Stomach smooth muscle (tissue), 2 donors: ENCODE data around the gene PLXNA4.

Experiments used
- H3K27ac ChIP-seq: one replicate; pipeline ENCODE4 v1.7.0; 2013; ENCODE audit warnings: mild to moderate bottlenecking, low read length, inconsistent platforms
- H3K27me3 ChIP-seq, 2 donors: one replicate each; pipeline ENCODE4 v1.7.0; 2013; ENCODE audit warnings: low read length in 2 of 2; ENCODE audit not compliant: insufficient read depth in 2 of 2, control insufficient read depth in 1 of 2
- H3K36me3 ChIP-seq, 2 donors: one replicate each; pipeline ENCODE4 v1.7.0; 2013; ENCODE audit warnings: low read length in 2 of 2; ENCODE audit not compliant: control insufficient read depth in 2 of 2, insufficient read depth in 2 of 2
- H3K4me1 ChIP-seq: one replicate; pipeline ENCODE4 v1.7.0; 2013; ENCODE audit warnings: low read length; ENCODE audit not compliant: control insufficient read depth, insufficient read depth
- H3K4me3 ChIP-seq, 2 donors: one replicate each; pipeline ENCODE4 v1.7.0; 2013; ENCODE audit warnings: low read length in 2 of 2
- H3K9ac ChIP-seq, 2 donors: one replicate each; pipeline ENCODE4 v1.7.0; 2013; ENCODE audit warnings: low read length in 2 of 2, mild to moderate bottlenecking in 1 of 2
- H3K9me3 ChIP-seq, 2 donors: one replicate each; pipeline ENCODE4 v1.7.0; 2013; ENCODE audit warnings: low read length in 2 of 2; ENCODE audit not compliant: control insufficient read depth in 2 of 2
- donor health status: healthy.
- donor health status: Pancreatic carcinoma.

PLXNA4 gene

DNA sequence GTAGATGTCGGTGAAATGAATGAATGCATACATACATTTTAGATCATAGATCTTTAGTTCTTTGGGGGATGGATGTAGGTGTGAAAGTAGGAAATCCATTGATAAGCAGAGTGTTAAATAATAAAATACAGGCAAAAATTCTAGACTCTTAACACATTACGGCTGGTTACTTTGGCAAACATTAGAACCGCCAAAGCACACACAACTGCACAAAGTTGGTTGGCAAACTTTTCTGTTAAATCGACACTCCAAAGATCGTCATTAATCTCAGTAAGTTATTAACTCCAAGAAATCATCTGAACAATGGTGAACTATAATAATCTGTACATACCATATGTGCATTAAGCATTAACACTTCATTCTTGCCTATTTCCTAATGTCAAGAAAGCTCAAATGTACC lies 231.2 kb downstream of the PLXNA4 start:
- Histone ChIP-seq H3K9ac (no peak overlapping the region), H3K36me3 (no peaks in the 10 kb centered on the region), H3K27ac (no peak overlapping the region), H3K27me3 (peaks cover 2 to 3% of the 10 kb centered on the region in 2 donors), H3K9me3 (no peaks in the 10 kb centered on the region), H3K4me1 (no peaks in the 10 kb centered on the region), H3K4me3 (no peak overlapping the region)

DNA sequence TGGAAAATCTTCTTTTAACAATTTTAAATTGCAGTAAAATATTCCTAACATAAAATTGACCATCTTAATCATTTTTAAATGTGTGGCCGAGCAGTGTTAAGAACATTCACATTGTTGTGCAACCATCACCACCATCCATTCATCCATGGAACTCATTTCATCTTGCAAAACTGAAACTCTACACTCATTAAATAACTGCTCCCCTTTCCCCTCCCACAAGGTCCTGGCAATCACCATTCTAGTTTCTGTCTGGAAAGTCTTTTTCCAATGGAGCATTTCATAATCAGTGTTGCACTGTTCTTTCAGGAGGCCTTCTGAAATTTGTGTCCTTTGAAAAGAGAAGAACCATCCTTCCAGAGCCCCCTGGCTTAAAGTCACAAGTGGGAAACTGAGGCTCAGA lies 233.1 kb downstream of the PLXNA4 start:
- H3K36me3 ChIP-seq: no peaks in the 10 kb centered on the region
- H3K4me1 ChIP-seq: no peaks in the 10 kb centered on the region
- no peak overlapping the region for H3K9ac ChIP-seq
- no peak overlapping the region for H3K27ac ChIP-seq
- no peak overlapping the region for H3K4me3 ChIP-seq
- H3K27me3 ChIP-seq: peaks cover 0 to 2% of the 10 kb centered on the region in 2 donors
- H3K9me3 ChIP-seq: no peaks in the 10 kb centered on the region

DNA sequence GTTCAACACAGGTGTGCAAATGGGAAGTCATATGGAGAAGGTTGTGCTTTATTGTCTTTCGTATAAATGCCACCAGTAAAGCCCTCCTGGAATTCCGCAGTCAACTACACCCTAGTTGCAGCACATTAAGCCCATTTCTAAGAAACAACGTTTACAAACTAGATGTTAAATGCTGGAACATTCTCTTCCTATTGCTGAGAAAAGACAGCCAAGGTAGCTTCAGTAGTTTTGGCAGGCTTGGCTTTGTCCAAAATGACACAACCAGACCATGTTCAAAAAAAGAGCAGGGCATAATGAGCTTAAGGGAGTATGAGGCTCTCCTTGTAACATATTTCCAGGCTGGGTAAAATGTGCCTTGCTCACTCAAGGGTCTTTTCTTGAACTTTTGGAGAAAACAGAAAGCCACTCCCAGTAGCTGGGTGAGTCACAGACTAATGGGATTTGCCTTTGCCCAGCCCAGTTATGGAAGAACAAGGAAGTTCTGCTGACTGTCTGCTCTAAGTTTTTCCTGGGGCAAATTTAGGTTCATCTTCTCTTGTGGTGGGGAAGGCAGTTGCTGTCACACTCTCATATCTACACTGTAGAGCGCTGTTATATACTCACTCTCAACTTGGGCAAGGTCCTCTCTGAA lies 238.7 kb downstream of the PLXNA4 start:
- no peaks in the 10 kb centered on the region for H3K27me3 ChIP-seq
- no peak overlapping the region for H3K9ac ChIP-seq
- no peak overlapping the region for H3K4me3 ChIP-seq
- H3K27ac ChIP-seq: no peak overlapping the region
- H3K4me1 ChIP-seq: no peaks in the 10 kb centered on the region
- no peaks in the 10 kb centered on the region for H3K9me3 ChIP-seq
- H3K36me3 ChIP-seq: no peaks in the 10 kb centered on the region

DNA sequence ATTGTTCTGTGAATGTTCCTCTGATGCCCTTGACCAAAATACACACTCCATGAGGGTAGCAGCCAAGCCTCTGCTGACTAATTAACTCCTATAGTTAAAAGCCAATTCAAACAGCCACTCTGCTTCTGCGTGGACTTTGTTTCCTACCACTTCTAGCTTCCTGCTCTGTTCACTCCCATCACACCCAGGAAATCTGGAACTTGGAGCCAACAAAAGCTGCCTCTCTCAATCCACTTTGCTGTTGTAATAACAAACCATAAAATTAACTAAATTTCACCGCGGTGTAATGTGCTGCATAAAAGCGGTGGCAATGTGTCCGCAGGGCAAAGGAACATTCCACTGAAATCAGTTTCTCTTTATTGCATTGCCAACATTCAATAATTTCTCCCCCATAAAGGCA lies 239.5 kb downstream of the PLXNA4 start:
- no peak overlapping the region for H3K27ac ChIP-seq
- no peak overlapping the region for H3K4me3 ChIP-seq
- H3K9me3 ChIP-seq: no peaks in the 10 kb centered on the region
- no peak overlapping the region for H3K9ac ChIP-seq
- no peaks in the 10 kb centered on the region for H3K27me3 ChIP-seq
- no peaks in the 10 kb centered on the region for H3K4me1 ChIP-seq
- no peaks in the 10 kb centered on the region for H3K36me3 ChIP-seq

DNA sequence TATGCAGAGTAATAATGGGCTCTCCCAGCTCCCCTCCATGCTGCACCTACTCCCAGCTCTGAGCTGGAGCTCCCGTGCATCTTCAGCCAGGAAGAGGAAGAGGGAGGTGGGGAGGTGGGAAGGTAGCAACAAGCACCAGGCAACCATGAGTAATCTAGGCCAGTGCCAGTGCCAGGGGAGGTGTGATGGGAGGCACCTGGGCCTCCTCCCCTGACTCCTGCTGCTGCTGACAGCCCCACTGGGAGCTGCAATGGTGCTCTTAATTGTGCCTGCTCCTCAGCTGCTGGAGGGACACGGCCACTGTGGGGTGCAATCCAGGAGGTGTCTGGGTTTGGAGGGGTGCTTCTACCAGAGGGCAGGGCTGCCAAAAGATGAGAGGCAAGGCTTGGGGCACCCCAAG lies 243.0 kb downstream of the PLXNA4 start:
- no peaks in the 10 kb centered on the region for H3K36me3 ChIP-seq
- no peak overlapping the region for H3K9ac ChIP-seq
- no peaks in the 10 kb centered on the region for H3K4me1 ChIP-seq
- no peaks in the 10 kb centered on the region for H3K27me3 ChIP-seq
- H3K9me3 ChIP-seq: no peaks in the 10 kb centered on the region
- no peak overlapping the region for H3K4me3 ChIP-seq
- no peak overlapping the region for H3K27ac ChIP-seq

DNA sequence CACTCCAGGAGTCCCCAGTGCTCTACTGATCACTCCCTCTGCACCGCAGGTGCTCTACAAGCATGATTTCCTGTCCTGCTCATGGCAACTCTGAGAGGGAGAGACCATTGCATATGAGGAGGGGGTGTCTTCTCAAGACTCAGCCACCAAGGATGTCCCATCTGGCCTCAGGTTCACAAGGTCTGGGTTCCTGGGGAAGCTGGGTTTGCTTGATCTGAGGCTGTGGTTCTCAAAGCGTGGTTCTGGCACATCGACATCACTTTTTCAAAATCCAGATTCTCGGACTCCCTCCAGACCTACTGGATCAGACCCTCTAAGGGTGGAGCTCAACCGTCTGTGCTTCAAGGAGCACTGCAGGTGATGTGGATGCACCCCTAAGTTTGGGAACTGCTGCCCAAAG lies 247.5 kb downstream of the PLXNA4 start:
- H3K9me3 ChIP-seq: no peaks in the 10 kb centered on the region
- no peaks in the 10 kb centered on the region for H3K27me3 ChIP-seq
- H3K4me3 ChIP-seq: no peak overlapping the region
- no peak overlapping the region for H3K9ac ChIP-seq
- no peaks in the 10 kb centered on the region for H3K36me3 ChIP-seq
- H3K4me1 ChIP-seq: no peaks in the 10 kb centered on the region
- no peak overlapping the region for H3K27ac ChIP-seq

DNA sequence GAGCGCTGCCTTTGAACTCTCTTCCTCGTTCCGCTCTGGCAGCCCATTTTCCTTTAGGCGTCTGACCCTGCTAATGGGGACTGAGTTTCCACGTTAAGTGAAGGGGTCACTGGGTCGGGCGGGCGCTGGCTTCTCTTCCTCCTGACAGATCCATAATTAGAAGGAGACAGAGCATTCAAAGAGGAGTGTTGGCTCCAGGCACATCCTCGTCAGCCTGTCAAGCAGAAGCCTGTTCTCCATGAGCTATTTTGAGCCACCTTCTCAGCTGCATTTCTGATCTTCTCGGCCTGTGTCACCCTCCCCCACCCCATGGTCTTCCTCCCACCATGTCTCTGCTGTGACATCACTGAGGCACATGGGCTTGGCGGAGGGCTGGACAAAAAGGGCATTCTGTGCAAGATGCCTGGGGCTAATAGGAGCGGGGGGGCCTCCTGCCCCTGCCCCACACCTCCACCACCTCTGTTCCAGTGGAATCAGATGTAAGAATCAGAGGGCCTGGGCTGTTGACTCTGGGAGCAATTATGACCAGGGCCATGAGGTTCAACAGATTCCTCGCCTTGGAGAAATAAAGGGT lies 248.1 kb downstream of the PLXNA4 start:
- Histone ChIP-seq H3K36me3 (no peaks in the 10 kb centered on the region), H3K27ac (no peak overlapping the region), H3K27me3 (peaks cover 0 to under 1% of the 10 kb centered on the region in 2 donors), H3K4me1 (no peaks in the 10 kb centered on the region), H3K9me3 (no peaks in the 10 kb centered on the region), H3K4me3 (no peak overlapping the region), H3K9ac (no peak overlapping the region)

DNA sequence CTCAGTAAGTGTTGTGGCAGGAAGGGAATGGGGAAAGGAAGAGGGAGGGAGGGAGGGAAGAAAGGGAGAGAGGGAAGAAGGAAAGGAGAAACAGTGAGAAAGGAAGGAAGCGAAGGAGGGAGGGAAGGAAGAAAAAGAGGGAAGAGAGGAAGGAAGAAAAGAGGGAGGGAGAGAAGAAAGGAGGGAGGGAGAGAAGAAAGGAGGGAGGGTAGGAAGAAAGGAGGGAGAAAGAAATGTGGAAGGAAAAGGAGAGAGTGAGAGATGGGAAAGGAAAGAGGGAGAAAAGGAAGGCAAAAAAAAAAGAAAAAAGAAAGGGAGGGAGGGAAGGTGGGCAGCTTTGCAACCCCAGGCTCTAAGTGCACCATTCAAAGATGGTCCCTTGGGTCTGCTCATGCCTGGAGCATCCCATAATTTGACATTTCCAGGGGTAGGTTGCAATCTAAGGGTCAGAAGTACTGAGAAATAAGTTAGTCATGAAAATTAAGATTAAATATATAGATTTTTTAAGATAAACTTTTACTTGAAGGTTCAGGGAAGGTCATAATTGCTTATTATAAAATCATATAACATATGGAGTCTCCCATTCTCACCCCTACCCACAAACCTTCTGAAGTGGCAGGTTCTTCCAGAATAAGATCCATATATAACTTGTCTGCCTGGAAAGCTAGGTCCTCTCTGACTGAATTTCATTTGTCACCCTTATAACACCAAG lies 249.2 kb downstream of the PLXNA4 start:
- Histone ChIP-seq H3K27ac (no peak overlapping the region), H3K27me3 (peaks cover 0 to 2% of the 10 kb centered on the region in 2 donors), H3K9me3 (no peaks in the 10 kb centered on the region), H3K4me3 (no peak overlapping the region), H3K9ac (no peak overlapping the region), H3K4me1 (no peaks in the 10 kb centered on the region), H3K36me3 (no peaks in the 10 kb centered on the region)

DNA sequence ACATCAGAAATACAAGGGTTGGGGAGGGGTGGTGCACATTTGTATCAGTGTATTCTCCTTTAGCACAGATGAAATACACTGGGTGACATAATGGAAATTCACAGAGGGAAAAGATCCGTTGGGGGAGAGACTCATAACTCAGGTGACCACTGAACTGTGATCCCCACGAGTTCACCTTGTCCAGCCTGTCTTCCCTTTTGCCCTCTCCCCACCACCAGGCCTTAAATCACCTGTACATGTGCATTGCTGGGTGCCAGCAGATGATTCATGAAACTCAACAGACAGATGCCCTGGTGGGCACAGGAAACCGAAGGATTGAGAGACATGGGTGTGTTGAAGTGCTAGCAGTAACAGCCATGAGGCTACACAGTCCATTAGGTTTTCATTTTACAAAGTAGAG lies 253.3 kb downstream of the PLXNA4 start:
- no peak overlapping the region for H3K9ac ChIP-seq
- H3K36me3 ChIP-seq: no peaks in the 10 kb centered on the region
- H3K27ac ChIP-seq: no peak overlapping the region
- no peaks in the 10 kb centered on the region for H3K9me3 ChIP-seq
- peaks cover 12% of the 10 kb centered on the region for H3K4me1 ChIP-seq
- peaks cover 4 to 19% of the 10 kb centered on the region in 2 donors for H3K27me3 ChIP-seq
- H3K4me3 ChIP-seq: no peak overlapping the region

DNA sequence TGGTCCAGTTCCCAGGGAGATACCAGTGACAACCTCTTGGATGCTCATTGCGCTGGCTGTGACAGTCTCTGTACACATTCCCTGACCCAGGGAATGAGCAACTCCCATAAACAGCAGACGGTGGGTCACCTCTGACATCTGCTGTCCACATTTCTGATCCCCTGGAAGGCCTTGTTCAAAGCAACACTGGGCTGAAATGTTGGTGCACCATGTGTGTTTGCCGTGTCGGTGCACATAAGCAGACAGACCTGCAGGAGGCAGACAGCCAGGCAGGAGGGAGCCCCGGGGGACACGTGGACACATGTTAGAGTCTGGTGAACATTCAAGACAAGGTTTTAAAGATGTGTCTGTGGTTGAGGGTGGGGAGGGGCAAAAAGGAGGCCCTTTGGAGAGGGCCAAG lies 254.9 kb downstream of the PLXNA4 start:
- Histone ChIP-seq H3K27ac (no peak overlapping the region), H3K36me3 (no peaks in the 10 kb centered on the region), H3K9me3 (no peaks in the 10 kb centered on the region), H3K9ac (no peak overlapping the region), H3K27me3 (peaks cover 4 to 20% of the 10 kb centered on the region in 2 donors), H3K4me3 (no peak overlapping the region), H3K4me1 (peaks cover 12% of the 10 kb centered on the region)

DNA sequence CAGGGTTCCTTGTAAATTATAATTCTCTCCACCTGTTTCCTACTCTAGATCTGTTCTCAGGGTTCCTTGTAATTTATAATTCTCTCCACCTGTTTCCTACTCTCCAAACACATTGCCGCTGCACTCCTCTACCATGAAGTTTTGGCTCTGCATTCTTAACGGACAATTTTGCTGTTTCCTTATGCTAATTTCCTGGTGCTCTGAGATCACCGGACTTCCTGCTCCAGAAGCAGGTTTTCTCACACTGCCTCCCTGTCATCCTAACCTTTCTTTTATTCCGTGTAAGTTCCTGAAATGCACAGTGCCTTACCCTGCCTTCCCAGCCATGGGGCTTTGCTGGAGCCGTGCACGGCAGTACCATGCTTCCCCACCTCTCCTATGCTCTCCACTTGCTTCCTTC lies 256.8 kb downstream of the PLXNA4 start:
- no peaks in the 10 kb centered on the region for H3K9me3 ChIP-seq
- H3K9ac ChIP-seq: no peak overlapping the region
- peaks cover 12% of the 10 kb centered on the region for H3K4me1 ChIP-seq
- no peaks in the 10 kb centered on the region for H3K36me3 ChIP-seq
- peaks cover 4 to 20% of the 10 kb centered on the region in 2 donors for H3K27me3 ChIP-seq
- no peak overlapping the region for H3K27ac ChIP-seq
- H3K4me3 ChIP-seq: no peak overlapping the region
